ENCODE results near the gene CUL5. TPM values are rescaled to one million over a fixed set of nuclear protein-coding genes. Genes with fewer than 3 reads are reported as not detected.

CUL5 gene
- total and polyA plus RNA-seq, 2 of the 4 experiments (the other 2 are of a cell fraction): 8.8 to 31.0 TPM

DNA sequence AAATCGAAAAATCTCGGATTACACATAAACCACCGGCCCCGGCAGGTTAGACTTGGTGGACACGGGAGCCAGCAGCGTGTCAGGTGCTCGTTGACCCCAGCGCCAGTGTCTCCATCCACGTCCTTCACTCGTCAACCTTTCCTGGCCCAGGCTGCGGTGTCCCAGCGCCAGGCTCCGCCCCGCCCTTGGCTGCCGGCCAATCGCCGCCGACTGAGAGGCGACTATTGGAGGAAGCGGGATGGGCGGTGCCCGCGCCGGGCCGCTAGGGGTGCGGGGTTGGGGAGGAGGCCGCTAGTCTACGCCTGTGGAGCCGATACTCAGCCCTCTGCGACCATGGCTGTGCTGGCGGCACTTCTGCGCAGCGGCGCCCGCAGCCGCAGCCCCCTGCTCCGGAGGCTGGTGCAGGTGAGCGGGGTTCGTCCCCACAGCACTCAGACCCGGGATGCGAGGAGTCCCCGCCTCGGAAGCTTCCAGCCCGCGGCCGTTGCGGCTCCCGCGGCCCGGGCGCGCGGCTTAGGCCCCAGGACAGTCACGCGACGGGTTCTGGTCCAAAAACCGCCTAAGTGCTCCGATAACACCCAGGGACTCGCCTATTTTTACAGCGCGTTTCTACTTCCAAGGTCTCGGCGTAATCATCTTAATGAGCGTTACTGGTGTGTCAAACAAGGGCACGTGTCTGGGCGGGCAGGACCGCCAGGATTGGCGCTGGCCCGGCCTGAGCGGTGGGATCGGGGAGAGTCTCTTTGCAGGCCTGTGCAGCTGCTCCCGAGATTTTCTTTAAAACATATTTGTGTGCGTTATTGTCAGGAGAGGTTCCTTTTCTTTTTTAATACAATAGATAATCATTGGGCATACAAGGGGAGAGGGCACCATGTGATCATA lies 112.8 kb downstream of the CUL5 start, which contains the start of gene ACAT1 (continued):
- TF ChIP-seq, protein P1, sequence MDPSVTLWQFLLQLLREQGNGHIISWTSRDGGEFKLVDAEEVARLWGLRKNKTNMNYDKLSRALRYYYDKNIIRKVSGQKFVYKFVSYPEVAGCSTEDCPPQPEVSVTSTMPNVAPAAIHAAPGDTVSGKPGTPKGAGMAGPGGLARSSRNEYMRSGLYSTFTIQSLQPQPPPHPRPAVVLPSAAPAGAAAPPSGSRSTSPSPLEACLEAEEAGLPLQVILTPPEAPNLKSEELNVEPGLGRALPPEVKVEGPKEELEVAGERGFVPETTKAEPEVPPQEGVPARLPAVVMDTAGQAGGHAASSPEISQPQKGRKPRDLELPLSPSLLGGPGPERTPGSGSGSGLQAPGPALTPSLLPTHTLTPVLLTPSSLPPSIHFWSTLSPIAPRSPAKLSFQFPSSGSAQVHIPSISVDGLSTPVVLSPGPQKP (IDR thresholded peaks at IDR 0.05; ENCODE audit: borderline replicate concordance, low read depth, low read length): no peak

DNA sequence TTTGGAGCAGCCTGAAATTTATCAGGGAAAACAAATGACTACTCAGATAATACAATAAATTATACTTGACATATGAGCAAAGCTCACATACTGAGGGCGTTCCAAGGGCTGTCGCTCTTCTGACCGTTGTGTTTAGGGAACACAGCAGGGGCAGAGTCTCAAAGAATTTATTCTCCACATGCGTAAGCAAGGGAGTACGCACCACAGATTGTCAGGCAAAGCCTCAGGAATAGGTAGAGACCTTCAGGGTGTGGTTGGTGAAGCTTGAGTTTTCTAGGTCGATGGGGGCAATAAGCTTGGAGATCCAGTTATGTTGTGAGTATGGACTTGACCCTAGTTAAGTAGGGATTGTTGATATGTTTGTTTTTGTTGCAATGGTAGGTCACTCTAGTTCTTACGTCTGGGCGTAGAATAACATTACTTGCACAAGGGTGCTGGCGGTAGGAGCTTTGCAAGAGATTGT lies 113.5 kb downstream of the CUL5 start:
- Histone ChIP-seq H3K36me3 (ENCODE audit: control insufficient read depth, insufficient read depth, low read length) (no peaks in the 10 kb centered on the region), H2BK20ac (ENCODE audit: low read depth, low read length) (no peak overlapping the region), H3K9me1 (ENCODE audit: insufficient read depth, low read length) (peaks cover 16% of the 10 kb centered on the region), H2BK5ac (ENCODE audit: low read depth, low read length, poor library complexity, severe bottlenecking) (no peak overlapping the region), H3K14ac (replicated peaks; ENCODE audit: low read depth, low read length) (peak overlapping the region; percentile 34; the same call in 1 of the 2 replicates), H2AFZ (replicated peaks; ENCODE audit: low read length, poor library complexity) (peak overlapping the region; percentile 9), H4K8ac (ENCODE audit: low read depth in 2 of 2, low read length in 2 of 2) (peak overlapping the region; percentile 32 to 44; a peak in 3 of 4 replicates), H3K56ac (ENCODE audit: extremely low read depth, insufficient read depth, low read length) (0 out of 2 replicates have a peak overlapping the region, but pooled peaks have one; percentile 20), H3K4me1 (ENCODE audit: control insufficient read depth, insufficient read depth, low read length) (peaks cover 3% of the 10 kb centered on the region), H2AK9ac (replicated peaks; ENCODE audit: low read depth, low read length, poor library complexity) (peak overlapping the region; percentile 59), H3K79me1 (ENCODE audit: low read depth in 1 of 2, low read length in 2 of 2) (peaks cover 16 to 43% of the 10 kb centered on the region in 2 experiments; a peak in 3 of 4 replicates), H3K18ac (ENCODE audit: low read depth, low read length) (no peak overlapping the region), H3K4ac (ENCODE audit: low read depth, low read length) (peak overlapping the region; percentile 1; the same call in 1 of the 2 replicates), H3K23ac (ENCODE audit: low read depth, low read length) (peak overlapping the region; percentile 84; the same call in 1 of the 2 replicates), H3K27ac (ENCODE audit: insufficient read depth, low read length) (no peak overlapping the region), H2AK5ac (ENCODE audit: low read depth, low read length) (no peak overlapping the region; the same call in 1 of the 2 replicates), H3K4me2 (ENCODE audit: low read depth, low read length) (peak overlapping the region; percentile 95), H2BK15ac (ENCODE audit: low read depth, low read length) (no peak overlapping the region), H3K9me3 (ENCODE audit: control insufficient read depth, insufficient read depth, low read length) (no peaks in the 10 kb centered on the region), H4K5ac (ENCODE audit: low read depth, low read length) (peak overlapping the region; percentile 49), H3K4me3 (ENCODE audit: insufficient read depth, low read depth, low read length) (peak overlapping the region; percentile 86), H2BK120ac (ENCODE audit: low read depth, low read length) (no peak overlapping the region), H4K91ac (ENCODE audit: insufficient read depth, low read depth, low read length) (no peak overlapping the region), H4K20me1 (ENCODE audit: insufficient read depth, low read length) (peaks cover 4% of the 10 kb centered on the region; the same call in 1 of the 2 replicates), H3K27me3 (ENCODE audit: control insufficient read depth, insufficient read depth, low read length) (no peaks in the 10 kb centered on the region), H3K9ac (ENCODE audit: low read depth, low read length) (peak overlapping the region; percentile 79)
- ATAC-seq (ENCODE audit: low read depth): peak; percentile 1; the same call in 1 of the 2 replicates
- in situ Hi-C loops (cut with MboI; ENCODE audit: low sequenced_read_pairs): no loop called here
- TF ChIP-seq SMC3 (IDR thresholded peaks at IDR 0.05; ENCODE audit: low read depth, low read length): no peak
- TF ChIP-seq MAZ (IDR thresholded peaks at IDR 0.05; ENCODE audit: borderline replicate concordance, low read depth, low read length): no peak
- CTCF ChIA-PET: interaction anchor here (0.5 to 0.7 kb wide), 2 partner anchors 361 to 1880 kb away, joined by 3 read pairs; no protein-coding TSS in a partner anchor
- BruUV-seq (replicated peaks): TSS peak; percentile 49
- WGBS, 2 experiments (ENCODE audit: extremely low coverage in 2 of 2, insufficient read length in 1 of 2): 100% methylated on average over 3 of the region's 9 CpGs; no CpG with 5 or more reads in 1 of the 2 experiments
- dilution Hi-C loops (cut with HindIII; ENCODE audit: low sequenced_read_pairs, unreplicated experiment): no loop called here
- POLR2A ChIA-PET (ENCODE audit: unreplicated experiment): no interaction called here
- no peak for DNase-seq
- intact Hi-C loops (cut with micrococcal nuclease): loop anchor here (5.0 kb wide), 2 partner anchors 100 to 1815 kb away; partner anchors contain the start of genes ATM and NPAT
